Measurements from ENCODE around the gene PCDH15. TPM values are rescaled to one million over a fixed set of nuclear protein-coding genes. Genes with fewer than 3 reads are reported as not detected.
A peak's percentile ranks its signal among the peaks of the same experiment; 100 is the strongest.

Gene PCDH15
- total and polyA plus RNA-seq, 9 of the 15 experiments (the other 6 are each of a cell fraction or from before 2014, with no cell fraction given), result not detected

GRCh38 chr10:54318470-54318869 lies 482.6 kb downstream of the PCDH15 start:
- no peak overlapping the region for H3K4me3 ChIP-seq
- H3K4me1 ChIP-seq (replicated peaks in 1 of 2; ENCODE audit: control insufficient read depth in 2 of 2, insufficient read depth in 2 of 2, low read length in 2 of 2), result no peaks in the 10 kb centered on the region
- no peak overlapping the region for H3K9ac ChIP-seq (ENCODE audit: insufficient read depth in 1 of 2, low read depth in 2 of 2, low read length in 2 of 2)
- ChIA-PET POLR2A (no interaction called here), CTCF (ENCODE audit: low intra/inter-chr PET ratio) (no interaction called here)
- no peaks in the 10 kb centered on the region for H3K36me3 ChIP-seq (ENCODE audit: control insufficient read depth, insufficient read depth, low read length)
- no peak overlapping the region for H3K4me2 ChIP-seq (ENCODE audit: insufficient read depth, low read length)
- no peaks in the 10 kb centered on the region; the same call in none of the 2 replicates for H3K9me3 ChIP-seq (replicated peaks; ENCODE audit: control insufficient read depth, insufficient read depth, low read depth, low read length)
- no peaks in the 10 kb centered on the region for H3K9me1 ChIP-seq (ENCODE audit: control insufficient read depth, insufficient read depth, low read length)
- no peaks in the 10 kb centered on the region for H4K20me1 ChIP-seq (replicated peaks; ENCODE audit: control insufficient read depth, insufficient read depth, low read length)
- in situ Hi-C loops (cut with MboI), result no loop called here
- H3K27ac ChIP-seq (ENCODE audit: extremely low read depth, low read depth, low read length), result no peak overlapping the region
- H2AFZ ChIP-seq (ENCODE audit: low read depth, low read length), result no peak overlapping the region
- DNase-seq (ENCODE audit: extremely low read depth in 1 of 4, low spot score in 3 of 4) (no peak), FAIRE-seq (no peak), ATAC-seq (no peak)
- H3K27me3 ChIP-seq (ENCODE audit: control insufficient read depth in 2 of 2, insufficient read depth in 2 of 2, low read length in 2 of 2), result no peaks in the 10 kb centered on the region
- 0% methylated on average over 1 of the region's 1 CpG for WGBS (ENCODE audit: insufficient coverage, low coverage, missing lambda C conversion rate)
- no peaks in the 10 kb centered on the region for H3K79me2 ChIP-seq (ENCODE audit: control insufficient read depth, insufficient read depth, low read length)
- BruUV-seq (replicated peaks), result no TSS peak
- intact Hi-C loops (cut with micrococcal nuclease), result no loop called here
- TF ChIP-seq C11orf30 (IDR thresholded peaks at IDR 0.05; ENCODE audit: low read depth) (peak; percentile 26; the same call in 1 of the 2 replicates), ZNF316 (IDR thresholded peaks at IDR 0.05) (peak; percentile 7; the same call in 1 of the 2 replicates), NR2C2 (CRISPR knock-in tag; IDR thresholded peaks at IDR 0.05) (no peak), NR2C2 (tag; IDR thresholded peaks at IDR 0.05) (no peak)

- Histone ChIP-seq H3K9me1 (ENCODE audit: control insufficient read depth, insufficient read depth, low read length) (no peaks in the 10 kb centered on the region), H3K36me3 (ENCODE audit: control insufficient read depth, insufficient read depth, low read length) (no peaks in the 10 kb centered on the region), H4K20me1 (replicated peaks; ENCODE audit: control insufficient read depth, insufficient read depth, low read length) (no peaks in the 10 kb centered on the region), H3K27ac (ENCODE audit: extremely low read depth, low read depth, low read length) (no peak overlapping the region), H2AFZ (ENCODE audit: low read depth, low read length) (no peak overlapping the region), H3K4me1 (replicated peaks in 1 of 2; ENCODE audit: control insufficient read depth in 2 of 2, insufficient read depth in 2 of 2, low read length in 2 of 2) (no peaks in the 10 kb centered on the region), H3K27me3 (ENCODE audit: control insufficient read depth in 2 of 2, insufficient read depth in 2 of 2, low read length in 2 of 2) (no peaks in the 10 kb centered on the region), H3K4me2 (ENCODE audit: insufficient read depth, low read length) (no peak overlapping the region), H3K9ac (ENCODE audit: insufficient read depth in 1 of 2, low read depth in 2 of 2, low read length in 2 of 2) (no peak overlapping the region), H3K4me3 (no peak overlapping the region), H3K9me3 (replicated peaks; ENCODE audit: control insufficient read depth, insufficient read depth, low read depth, low read length) (no peaks in the 10 kb centered on the region; the same call in 1 of the 2 replicates), H3K79me2 (ENCODE audit: control insufficient read depth, insufficient read depth, low read length) (no peaks in the 10 kb centered on the region)
- ATAC-seq (no peak), FAIRE-seq (no peak), DNase-seq (ENCODE audit: extremely low read depth in 1 of 4, low spot score in 3 of 4) (no peak)
- in situ Hi-C loops (cut with MboI) (no loop called here), intact Hi-C loops (cut with micrococcal nuclease) (no loop called here)
- 2% methylated on average over 3 of the region's 3 CpGs for WGBS (ENCODE audit: insufficient coverage, low coverage, missing lambda C conversion rate)
- ChIA-PET CTCF (ENCODE audit: low intra/inter-chr PET ratio) (no interaction called here), POLR2A (no interaction called here)
- no TSS peak for BruUV-seq (replicated peaks)
- no peak for TF ChIP-seq FOXO4 (CRISPR knock-in tag; IDR thresholded peaks at IDR 0.05)
- no peak for TF ChIP-seq CEBPG (CRISPR knock-in tag; IDR thresholded peaks at IDR 0.05)
- peak in 1 of 2 experiments; percentile 55; a peak in 1 of 4 replicates for TF ChIP-seq CEBPG (tag; conservative IDR thresholded peaks at IDR 0.05 in 1 of 2, IDR thresholded peaks at IDR 0.05 in 1 of 2)
- no peak for TF ChIP-seq GTF2E2 (tag; IDR thresholded peaks at IDR 0.05)
Measured at GRCh38 chr10:54314430-54314829, 486.6 kb downstream of the PCDH15 start.

Data from K562 (cell line).